HepG2 (cell line): Measurements from ENCODE around the gene ADGRL1.

Experiments
- CEBPB ChIP-seq: IDR thresholded peaks from 2 replicates; pipeline ENCODE4 v1.6.1; 2011; ENCODE audit warnings: low read depth, low read length, improper control_type of control experiment, borderline replicate concordance
- E2F2 ChIP-seq: sonication (generic); formaldehyde crosslinking; IDR thresholded peaks from 2 replicates; pipeline ENCODE4 v1.4.0; 2020; ENCODE audit warnings: missing genetic modification reagents, borderline replicate concordance
- SRY ChIP-seq: sonication (generic); formaldehyde crosslinking; IDR thresholded peaks from 2 replicates; pipeline ENCODE4 v1.8.0; 2022; ENCODE audit warnings: mild to moderate bottlenecking, missing genetic modification reagents
- STAT5B ChIP-seq: sonication (generic); formaldehyde crosslinking; IDR thresholded peaks from 2 replicates; pipeline ENCODE4 v1.4.0; 2020; ENCODE audit warnings: missing genetic modification reagents
- ZFX ChIP-seq: sonication (generic); formaldehyde crosslinking; IDR thresholded peaks from 2 replicates; pipeline ENCODE4 v1.4.0; 2020; ENCODE audit warnings: mild to moderate bottlenecking, low read depth, missing genetic modification reagents, moderate library complexity

DNA sequence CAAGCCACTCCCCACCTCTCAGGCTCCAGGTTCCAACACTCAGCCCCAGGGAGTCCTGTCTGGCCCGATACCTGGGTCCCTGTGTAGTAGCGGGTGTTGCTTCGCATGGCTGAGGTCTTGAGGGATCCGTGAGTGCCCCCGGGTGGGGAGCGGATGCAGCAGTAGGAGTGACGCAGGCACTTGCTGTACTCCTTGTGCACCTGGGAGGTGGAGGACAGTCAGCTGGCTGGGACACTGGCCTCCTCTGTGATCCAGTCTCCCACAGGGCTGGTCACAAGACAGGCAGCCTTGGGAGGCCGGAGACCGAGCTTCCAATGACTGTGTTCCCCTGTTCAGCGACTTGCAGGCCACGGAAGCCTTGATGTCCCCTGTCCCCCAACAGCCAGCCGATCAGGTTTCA, 53.3 kb downstream of the ADGRL1 start:
- TF ChIP-seq STAT5B, result no peak
- no peak for TF ChIP-seq SRY
- no peak for TF ChIP-seq E2F2 (CRISPR knock-in tag)
- TF ChIP-seq CEBPB, result no peak
- TF ChIP-seq ZFX (CRISPR knock-in tag), result no peak
